ENCODE measurements around the gene ACADSB.

The ACADSB gene

GRCh38 chr10:123007558-123008354 lies 1.1 kb upstream of the ACADSB start:
- DNase-seq, result no peak

- DNase-seq, result no peak
Measured at GRCh38 chr10:123009105-123009820, 457 bp downstream of the ACADSB start.

- no peak for DNase-seq
Measured at GRCh38 chr10:123011987-123012386, 3.2 kb downstream of the ACADSB start.

GRCh38 chr10:123013456-123014419 lies 4.9 kb downstream of the ACADSB start:
- no peak for DNase-seq

- DNase-seq, result no peak
Measured at GRCh38 chr10:123014772-123015171, 6.0 kb downstream of the ACADSB start.

- no peak for DNase-seq
Measured at GRCh38 chr10:123016228-123016627, 7.4 kb downstream of the ACADSB start.

GRCh38 chr10:123017421-123018165 lies 8.8 kb downstream of the ACADSB start:
- DNase-seq, result no peak

GRCh38 chr10:123018531-123018930 lies 9.7 kb downstream of the ACADSB start:
- DNase-seq, result no peak

- DNase-seq, result no peak
Measured at GRCh38 chr10:123019264-123019663, 10.5 kb downstream of the ACADSB start.

GRCh38 chr10:123019941-123020703 lies 11.3 kb downstream of the ACADSB start:
- DNase-seq, result no peak

- no peak for DNase-seq
Measured at GRCh38 chr10:123021517-123021916, 12.7 kb downstream of the ACADSB start.

GRCh38 chr10:123024540-123024939 lies 15.7 kb downstream of the ACADSB start:
- no peak for DNase-seq

GRCh38 chr10:123026302-123026701 lies 17.5 kb downstream of the ACADSB start:
- no peak for DNase-seq

GRCh38 chr10:123027861-123028260 lies 19.1 kb downstream of the ACADSB start:
- no peak for DNase-seq

GRCh38 chr10:123031124-123031523 lies 22.3 kb downstream of the ACADSB start:
- no peak for DNase-seq

- no peak for DNase-seq
Measured at GRCh38 chr10:123034332-123034731, 25.5 kb downstream of the ACADSB start.

- no peak for DNase-seq
Measured at GRCh38 chr10:123035467-123036086, 26.8 kb downstream of the ACADSB start.

- no peak for DNase-seq
Measured at GRCh38 chr10:123038782-123039631, 30.2 kb downstream of the ACADSB start.

GRCh38 chr10:123039632-123039930 lies 30.8 kb downstream of the ACADSB start:
- no peak for DNase-seq

GRCh38 chr10:123042708-123043408 lies 34.1 kb downstream of the ACADSB start:
- no peak for DNase-seq

Data from NCI-H774 (cell line).